HCT116 (cell line): Measurements from ENCODE around the gene WDR55. TPM values are rescaled to one million over a fixed set of nuclear protein-coding genes. Genes with fewer than 3 reads are reported as not detected.
"Not testable (repeated sequence)": the region's sequence is repeated elsewhere in the genome, so short reads cannot be mapped to it uniquely, and the experiment has no call there.

Source experiments
- ATAC-seq: fragments of 200-7000 bp; cut with Tn5 transposase; 2 replicates; pipeline ENCODE4 v1.9.1; 2020; ENCODE audit warnings: mild to moderate bottlenecking, moderate library complexity
- BruUV-seq: library from RNA; stranded (reverse); fragments of 400-500 nt; replicated peaks from 2 replicates; lab custom pipeline; 2021; lab: Mats Ljungman, UMichigan
- CTCF ChIA-PET: fragments of 300-600 bp; sonication (Branson Sonifier 250); formaldehyde crosslinking; loops from one replicate; lab custom pipeline; 2021; ENCODE audit warnings: antibody characterized with exemption; lab: Charles Lee
- POLR2A ChIA-PET: fragments of 300-600, 350-600 bp; sonication (Branson Sonifier 250); formaldehyde crosslinking; loops from one replicate; lab custom pipeline; 2021; ENCODE audit warnings: antibody characterized with exemption; lab: Charles Lee
- RAD21 ChIA-PET, 2 experiments: fragments of 300-600 bp; sonication (Branson Sonifier 250); formaldehyde crosslinking; loops; one replicate each; lab custom pipeline; 2023; ENCODE audit warnings: low total read pairs in 2 of 2; ENCODE audit not compliant: uncharacterized antibody in 2 of 2, unreplicated experiment in 2 of 2, low non-redundant PET in 1 of 2; lab: Charles Lee
- DNase-seq: peaks from one replicate; pipeline ENCODE4 v3.0.0-alpha.2; 2010; ENCODE audit warnings: low read depth, low spot score
- H2AFZ ChIP-seq: fragments of 200-600 bp; shearing (Covaris generic), sonication (generic); 2 replicates; pipeline ENCODE4 v1.6.1; 2017; ENCODE audit warnings: low read depth, mixed run types, mixed read lengths, antibody characterized with exemption, low read length; ENCODE audit not compliant: poor library complexity, severe bottlenecking
- H3K27ac ChIP-seq: 2 replicates; pipeline ENCODE4 v1.5.1; 2012; ENCODE audit warnings: low read depth, low read length
- H3K27me3 ChIP-seq: fragments of 200-600 bp; sonication (generic); 2 replicates; pipeline ENCODE4 v1.6.1; 2016; ENCODE audit warnings: mixed run types, low read length, mixed read lengths; ENCODE audit not compliant: insufficient read depth
- H3K36me3 ChIP-seq, 2 experiments: fragments of 200-500 bp in 1 of 2; fragments of 200-600 bp in 1 of 2; sonication (Bioruptor generic) in 1 of 2; sonication (generic) in 1 of 2; 2 replicates each; pipeline versions ENCODE4 v1.5.1 to v1.6.1; 2014 to 2016; ENCODE audit warnings: low read length in 2 of 2, inconsistent platforms in 1 of 2, mixed read lengths in 1 of 2, mixed run types in 1 of 2; ENCODE audit not compliant: insufficient read depth in 2 of 2, control insufficient read depth in 1 of 2
- H3K4me1 ChIP-seq, 2 experiments: fragments of 200-600 bp in 1 of 2; sonication (generic) in 1 of 2; 2 replicates each; pipeline versions ENCODE4 v1.5.1 to v1.6.1; 2012 to 2017; ENCODE audit warnings: low read length in 2 of 2, inconsistent platforms in 1 of 2, mild to moderate bottlenecking in 1 of 2, mixed read lengths in 1 of 2, mixed run types in 1 of 2, moderate library complexity in 1 of 2; ENCODE audit not compliant: insufficient read depth in 2 of 2, control insufficient read depth in 1 of 2
- H3K4me2 ChIP-seq: fragments of 200-600 bp; sonication (generic); 2 replicates; pipeline ENCODE4 v1.6.1; 2017; ENCODE audit warnings: mixed run types, low read length, mixed read lengths
- H3K4me3 ChIP-seq, 2 experiments: fragments of 200-600 bp in 1 of 2; sonication (generic) in 1 of 2; replicated peaks in 1 of 2; 2 replicates each; pipeline ENCODE4 v1.5.1; 2011 to 2016; ENCODE audit warnings: low read length in 2 of 2, control low read depth in 1 of 2, low read depth in 1 of 2, mild to moderate bottlenecking in 1 of 2, mixed read lengths in 1 of 2, mixed run types in 1 of 2
- H3K79me2 ChIP-seq: fragments of 200-600 bp; sonication (generic); 2 replicates; pipeline ENCODE4 v1.6.1; 2017; ENCODE audit warnings: mild to moderate bottlenecking, mixed run types, low read length, moderate library complexity, mixed read lengths; ENCODE audit not compliant: insufficient read depth
- H3K9ac ChIP-seq: fragments of 200-600 bp; sonication (generic); 2 replicates; pipeline ENCODE4 v1.6.1; 2016; ENCODE audit warnings: low read length, mixed read lengths
- H3K9me2 ChIP-seq: fragments of 200-600 bp; sonication (generic), shearing (Covaris generic); 2 replicates; pipeline ENCODE4 v1.6.1; 2017; ENCODE audit warnings: mixed run types, mild to moderate bottlenecking, moderate library complexity; ENCODE audit not compliant: insufficient read depth
- H3K9me3 ChIP-seq, 2 experiments: fragments of 200-500 bp in 1 of 2; fragments of 200-600 bp in 1 of 2; sonication (Bioruptor generic) in 1 of 2; sonication (generic) in 1 of 2; 2 replicates each; pipeline ENCODE4 v1.6.1; 2014 to 2017; ENCODE audit warnings: low read length in 2 of 2, mixed read lengths in 2 of 2, inconsistent platforms in 1 of 2, low read depth in 1 of 2, mild to moderate bottlenecking in 1 of 2, mixed run types in 1 of 2, moderate library complexity in 1 of 2; ENCODE audit not compliant: control insufficient read depth in 1 of 2, insufficient read depth in 1 of 2
- H4K20me1 ChIP-seq: fragments of 200-600 bp; sonication (generic), shearing (Covaris generic); 2 replicates; pipeline ENCODE4 v1.6.1; 2017; ENCODE audit warnings: mixed run types, mild to moderate bottlenecking, moderate library complexity; ENCODE audit not compliant: insufficient read depth
- intact Hi-C: fragments of 100-400 bp; cut with micrococcal nuclease; formaldehyde crosslinking; loops from 2 replicates; pipeline ENCODE4 v1.10.0; 2022
- microRNA-seq: library from miRNA; unstranded; fragments of <30 nt; microRNA quantifications from one replicate; pipeline ENCODE4, GENCODE V29; 2016; ENCODE audit warnings: borderline number of aligned reads
- total RNA-seq: library from RNA; stranded (reverse); gene quantifications from one replicate; pipeline ENCODE4 v1.2.1, GENCODE V29; 2021; ENCODE audit not compliant: unreplicated experiment

The WDR55 gene
- total RNA-seq, 1 experiment from 2014 or later, result 37.2 TPM

DNA sequence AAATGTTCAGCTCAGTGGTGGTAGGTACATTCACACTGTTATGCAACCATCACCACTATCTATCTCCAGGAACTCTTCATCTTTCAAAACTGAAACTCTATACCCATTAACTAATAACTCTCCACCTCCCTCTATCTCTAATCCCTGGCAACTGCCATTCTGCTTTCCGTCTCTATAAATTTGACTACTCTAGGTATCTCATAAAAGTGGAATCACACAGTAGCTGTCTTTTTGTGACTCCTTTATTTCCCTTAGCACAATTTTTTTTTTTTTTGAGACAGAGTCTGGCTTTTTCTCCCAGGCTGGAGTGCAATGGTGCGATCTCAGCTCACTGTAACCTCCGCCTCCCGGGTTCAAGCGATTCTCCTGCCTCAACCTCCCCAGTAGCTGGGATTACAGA is 56.7 kb downstream of the WDR55 start:
- H3K9ac ChIP-seq, H3K4me2 ChIP-seq, POLR2A ChIA-PET, ATAC-seq, H3K9me3 ChIP-seq, BruUV-seq, H4K20me1 ChIP-seq, DNase-seq, H3K27me3 ChIP-seq, H3K36me3 ChIP-seq, H3K9me2 ChIP-seq, H3K79me2 ChIP-seq, H2AFZ ChIP-seq, H3K4me3 ChIP-seq, H3K27ac ChIP-seq: not testable (repeated sequence)
- intact Hi-C loops, result loop anchor here (10.0 kb wide), 1 partner anchor 283 kb away; no protein-coding TSS in a partner anchor
- H3K4me1 ChIP-seq, result peaks cover 13 to 42% of the 10 kb centered on the region in 2 experiments
- CTCF ChIA-PET, result interaction anchor here (1.0 kb wide), 2 partner anchors 74 to 363 kb away, joined by 3 to 5 read pairs; partner anchors contain the start of genes IK and NDUFA2
- RAD21 ChIA-PET, result interaction anchor here in 1 of 2 experiments (0.6 kb wide), 1 partner anchor 182 kb away, joined by 3 read pairs; no protein-coding TSS in a partner anchor

Small RNA genes lying within 50 kb of the gene (microRNA-seq; reads per million reads assigned to microRNA genes)
- gene MIR3655, result not detected

Other genes starting within 250 kb of the WDR55 start
- 6.0 TPM for gene EIF4EBP3, start 117.2 kb upstream of the WDR55 start, total RNA-seq
- 41.7 TPM for gene SRA1, start 107.4 kb upstream of the WDR55 start, total RNA-seq
- 28.4 TPM for gene APBB3, start 100.3 kb upstream of the WDR55 start, total RNA-seq
- 37.5 TPM for gene SLC35A4, start 100.1 kb upstream of the WDR55 start, total RNA-seq
- gene CD14, start 31.7 kb upstream of the WDR55 start, total RNA-seq, result 0.42 TPM
- 28.0 TPM for gene TMCO6, start 25.5 kb upstream of the WDR55 start, total RNA-seq
- 68.3 TPM for gene NDUFA2, start 17.3 kb upstream of the WDR55 start, total RNA-seq
- gene IK, start 17.1 kb upstream of the WDR55 start, total RNA-seq, result 96.6 TPM
- gene DND1, start 8.7 kb downstream of the WDR55 start, total RNA-seq, result 2.3 TPM
- 91.1 TPM for gene HARS1, start 26.5 kb downstream of the WDR55 start, total RNA-seq
- gene HARS2, start 26.6 kb downstream of the WDR55 start, total RNA-seq, result 38.8 TPM
- gene ZMAT2, start 35.5 kb downstream of the WDR55 start, total RNA-seq, result 55.3 TPM
- gene PCDHA1, start 121.2 kb downstream of the WDR55 start, total RNA-seq, result not detected
- not detected for gene PCDHA2, start 129.9 kb downstream of the WDR55 start, total RNA-seq
- gene PCDHA3, start 136.2 kb downstream of the WDR55 start, total RNA-seq, result not detected
- gene PCDHA4, start 142.2 kb downstream of the WDR55 start, total RNA-seq, result not detected
- not detected for gene PCDHA5, start 156.7 kb downstream of the WDR55 start, total RNA-seq
- not detected for gene PCDHA6, start 163.1 kb downstream of the WDR55 start, total RNA-seq
- not detected for gene PCDHA7, start 169.4 kb downstream of the WDR55 start, total RNA-seq
- not detected for gene PCDHA8, start 176.3 kb downstream of the WDR55 start, total RNA-seq
- not detected for gene PCDHA9, start 183.5 kb downstream of the WDR55 start, total RNA-seq
- gene PCDHA10, start 191.0 kb downstream of the WDR55 start, total RNA-seq, result 0.05 TPM
- gene PCDHA11, start 204.1 kb downstream of the WDR55 start, total RNA-seq, result 0.27 TPM
- not detected for gene PCDHA12, start 210.4 kb downstream of the WDR55 start, total RNA-seq
- not detected for gene PCDHA13, start 217.2 kb downstream of the WDR55 start, total RNA-seq